T-cell (primary cell): Measurements from ENCODE around the gene CLEC12A. TPM values are rescaled to one million over a fixed set of nuclear protein-coding genes. Genes with fewer than 3 reads are reported as not detected.
"Not testable (repeated sequence)": the region's sequence is repeated elsewhere in the genome, so short reads cannot be mapped to it uniquely, and the experiment has no call there.

Experiments used
- ATAC-seq, 4 experiments: fragments of 200-7000 bp in 3 of 4; fragments of 150-1000 bp in 1 of 4; cut with Tn5 transposase; replicated peaks in 1 of 4; 1 replicate in 3 of 4; 2 replicates in 1 of 4; pipeline ENCODE4 v1.10.0; 2021; ENCODE audit warnings: moderate library complexity in 3 of 4, mild to moderate bottlenecking in 2 of 4, moderate number of reproducible peaks in 1 of 4
- CTCF ChIA-PET, 2 donors: fragments of 300-600 bp; sonication (Branson Sonifier 250); formaldehyde crosslinking; loops; one replicate each; lab custom pipeline; 2022; ENCODE audit warnings: antibody characterized with exemption in 2 of 2; lab: Charles Lee
- POLR2A ChIA-PET, 2 donors: fragments of 300-600 bp; sonication (Branson Sonifier 250); formaldehyde crosslinking; loops; one replicate each; lab custom pipeline; 2022; ENCODE audit warnings: antibody characterized with exemption in 2 of 2; lab: Charles Lee
- DNase-seq, 35 experiments: peaks; one replicate each; pipeline versions ENCODE4 v3.0.0 to v3.0.0-alpha.2; 2013 to 2023
- H3K27ac ChIP-seq: one replicate; pipeline ENCODE4 v1.5.1; 2013; ENCODE audit warnings: low read length
- H3K27me3 ChIP-seq, 2 experiments: replicated peaks in 1 of 2; 1 replicate in 1 of 2; 2 replicates in 1 of 2; pipeline versions ENCODE4 v1.6.1 to v1.7.0; 2013; ENCODE audit warnings: low read length in 1 of 2, mixed read lengths in 1 of 2; ENCODE audit not compliant: control insufficient read depth in 2 of 2, insufficient read depth in 2 of 2; ENCODE audit errors: extremely low read depth in 1 of 2
- H3K36me3 ChIP-seq, 2 donors: 1 replicate in 1 of 2; 2 replicates in 1 of 2; pipeline versions ENCODE4 v1.6.1 to v1.7.0; 2013; ENCODE audit warnings: low read length in 1 of 2; ENCODE audit not compliant: control insufficient read depth in 2 of 2, insufficient read depth in 1 of 2; ENCODE audit errors: extremely low read depth in 1 of 2
- H3K4me1 ChIP-seq, 2 experiments: 1 replicate in 1 of 2; 2 replicates in 1 of 2; pipeline versions ENCODE4 v1.6.1 to v1.7.0; 2013; ENCODE audit warnings: low read length in 2 of 2, mixed read lengths in 1 of 2; ENCODE audit not compliant: insufficient read depth in 2 of 2, control insufficient read depth in 1 of 2; ENCODE audit errors: extremely low read depth in 1 of 2
- H3K4me3 ChIP-seq, 2 donors: 1 replicate in 1 of 2; 2 replicates in 1 of 2; pipeline versions ENCODE4 v1.5.1 to v1.7.0; 2013; ENCODE audit warnings: mild to moderate bottlenecking in 2 of 2, low read length in 1 of 2, moderate library complexity in 1 of 2; ENCODE audit not compliant: control insufficient read depth in 1 of 2; ENCODE audit errors: extremely low read depth in 1 of 2
- H3K9me3 ChIP-seq: 2 replicates; pipeline ENCODE4 v1.7.0; 2013
- H3K27ac Mint-ChIP-seq, 2 donors: one replicate each; pipeline ENCODE4 v1.8.0; 2020 to 2021; ENCODE audit warnings: mild to moderate bottlenecking in 2 of 2, mixed read lengths in 2 of 2
- H3K27me3 Mint-ChIP-seq, 2 donors: one replicate each; pipeline ENCODE4 v1.8.0; 2021 to 2022; ENCODE audit warnings: mixed read lengths in 2 of 2
- H3K36me3 Mint-ChIP-seq: one replicate; pipeline ENCODE4 v1.8.0; 2021; ENCODE audit warnings: mixed read lengths
- H3K4me1 Mint-ChIP-seq, 3 donors: one replicate each; pipeline ENCODE4 v1.8.0; 2020 to 2022; ENCODE audit warnings: mixed read lengths in 3 of 3, mild to moderate bottlenecking in 1 of 3
- H3K4me3 Mint-ChIP-seq, 3 donors: one replicate each; pipeline ENCODE4 v1.8.0; 2020 to 2022; ENCODE audit warnings: mild to moderate bottlenecking in 3 of 3, mixed read lengths in 3 of 3, moderate library complexity in 3 of 3
- H3K9me3 Mint-ChIP-seq, 3 donors: one replicate each; pipeline ENCODE4 v1.8.0; 2020 to 2022; ENCODE audit warnings: mixed read lengths in 3 of 3
- WGBS: methylation state at CpG from one replicate; pipeline ENCODE4 v1.1.5; 2013; ENCODE audit warnings: missing lambda C conversion rate; ENCODE audit not compliant: insufficient coverage; 5-methylcytosine and 5-hydroxymethylcytosine counted together
- total RNA-seq, 35 experiments: library from RNA in 6 of 35; stranded (reverse) in 6 of 35; fragments of 120-200 nt in 1 of 35; gene quantifications; one replicate each; pipeline versions ENCODE4 v1.2.1 to v1.2.4 and lab custom pipeline; 2013 to 2026

The CLEC12A gene
- total RNA-seq, 5 donors from 2014 or later (not counting 1 experiment from before 2014, with no cell fraction given): 0.26 TPM; not detected in 4

DNA sequence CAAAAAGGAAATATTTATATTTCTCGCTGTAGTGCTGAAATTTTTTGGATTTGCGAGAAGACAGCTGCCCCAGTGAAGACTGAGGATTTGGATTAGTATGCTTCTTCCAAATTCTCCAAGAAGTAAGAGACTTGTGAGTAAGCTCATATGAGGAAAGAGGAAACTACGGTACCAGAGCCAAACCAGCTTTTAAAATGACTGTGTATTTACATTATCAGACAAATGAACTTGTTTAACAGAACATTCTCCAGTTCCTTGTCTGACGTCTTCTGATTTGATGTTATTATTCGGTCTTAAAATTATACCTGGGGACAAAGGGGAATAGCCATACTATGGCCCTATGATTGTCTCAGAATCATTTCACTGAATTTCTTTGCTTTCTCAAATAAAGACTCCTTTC is 47.2 kb downstream of the CLEC12A start:
- CTCF ChIA-PET: interaction anchor here in 1 of 2 donors (1.7 kb wide), 1 partner anchor 276 kb away, joined by 4 read pairs; no protein-coding TSS in a partner anchor
- Histone ChIP-seq H3K36me3 (no peaks in the 10 kb centered on the region), H3K4me1 (no peaks in the 10 kb centered on the region), H3K27ac (no peak overlapping the region), H3K27me3 (peaks cover 0 to 5% of the 10 kb centered on the region in 2 experiments), H3K9me3 (no peaks in the 10 kb centered on the region), H3K4me3 (no peak overlapping the region)
- WGBS: 100% methylated on average over 1 of the region's 5 CpGs
- Mint-ChIP-seq H3K9me3 (no peaks in the 10 kb centered on the region), H3K4me1 (no peaks in the 10 kb centered on the region), H3K27ac (no peak overlapping the region), H3K36me3 (no peaks in the 10 kb centered on the region), H3K4me3 (no peak overlapping the region), H3K27me3 (peaks cover 16 to 18% of the 10 kb centered on the region in 2 donors)
- POLR2A ChIA-PET: no interaction called here
- DNase-seq (no peak), ATAC-seq (no peak)

DNA sequence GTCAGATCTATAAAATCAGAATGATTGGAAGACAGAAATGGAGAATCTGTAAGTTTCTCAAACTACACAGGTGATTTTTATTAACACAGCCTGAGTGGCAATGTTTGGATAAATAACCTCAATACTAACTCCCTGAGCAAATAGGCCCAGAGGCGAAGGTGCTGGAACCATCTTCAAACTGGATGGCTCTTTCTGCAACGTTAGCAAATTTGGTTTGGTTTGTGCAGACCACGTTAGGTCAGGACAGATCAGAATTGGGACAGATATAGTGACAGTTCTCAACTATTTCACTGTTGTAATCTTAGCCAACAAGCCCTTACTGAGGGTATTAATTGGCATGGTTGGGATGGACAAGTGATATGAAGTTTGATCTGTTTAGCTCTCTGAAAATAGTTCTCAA is 50.1 kb downstream of the CLEC12A start:
- CTCF ChIA-PET: no interaction called here
- H3K9me3 ChIP-seq: no peaks in the 10 kb centered on the region
- no peaks in the 10 kb centered on the region for H3K4me1 Mint-ChIP-seq
- H3K4me1 ChIP-seq: no peaks in the 10 kb centered on the region
- no peak overlapping the region for H3K4me3 Mint-ChIP-seq
- DNase-seq (no peak), ATAC-seq (no peak)
- H3K36me3 ChIP-seq: no peaks in the 10 kb centered on the region
- no peak overlapping the region for H3K4me3 ChIP-seq
- WGBS: 45% methylated on average over 2 of the region's 3 CpGs
- no peak overlapping the region for H3K27ac Mint-ChIP-seq
- H3K36me3 Mint-ChIP-seq: no peaks in the 10 kb centered on the region
- POLR2A ChIA-PET: no interaction called here
- H3K27me3 Mint-ChIP-seq: peaks cover 4 to 5% of the 10 kb centered on the region in 2 donors
- H3K9me3 Mint-ChIP-seq: no peaks in the 10 kb centered on the region
- H3K27ac ChIP-seq: no peak overlapping the region
- H3K27me3 ChIP-seq: peaks cover 0 to 5% of the 10 kb centered on the region in 2 experiments

DNA sequence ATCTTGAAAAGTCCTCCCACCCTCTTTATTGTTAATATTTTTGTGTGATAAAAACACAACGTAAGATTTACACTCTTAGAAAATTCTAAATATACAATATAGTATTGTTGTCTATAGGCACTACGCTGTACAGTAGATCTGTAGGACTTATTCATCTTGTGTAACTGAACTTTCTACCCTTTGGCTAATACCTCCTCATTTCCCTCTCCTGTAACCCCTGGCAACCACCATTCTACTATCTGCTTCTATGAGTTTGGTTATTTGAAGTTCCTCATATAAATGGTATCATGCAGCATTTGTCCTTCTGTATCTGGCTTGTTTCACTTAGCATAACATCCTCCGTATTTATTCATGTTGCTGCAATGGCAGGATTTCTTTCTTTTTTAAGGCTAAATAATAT is 54.0 kb downstream of the CLEC12A start:
- Mint-ChIP-seq H3K27ac (no peak overlapping the region), H3K27me3 (peaks cover 4% of the 10 kb centered on the region in 2 donors), H3K36me3 (no peaks in the 10 kb centered on the region), H3K4me3 (no peak overlapping the region), H3K4me1 (no peaks in the 10 kb centered on the region), H3K9me3 (no peaks in the 10 kb centered on the region)
- Histone ChIP-seq H3K27me3 (peaks cover 0 to 5% of the 10 kb centered on the region in 2 experiments), H3K9me3 (no peaks in the 10 kb centered on the region), H3K27ac (no peak overlapping the region), H3K36me3 (no peaks in the 10 kb centered on the region), H3K4me1 (no peaks in the 10 kb centered on the region), H3K4me3 (no peak overlapping the region)
- WGBS: no CpG with 5 or more reads among the region's 3 CpGs
- POLR2A ChIA-PET: no interaction called here
- CTCF ChIA-PET: interaction anchor here in 1 of 2 donors (0.6 kb wide), 1 partner anchor 13 kb away, joined by 3 read pairs; no protein-coding TSS in a partner anchor
- ATAC-seq (no peak), DNase-seq (no peak)

DNA sequence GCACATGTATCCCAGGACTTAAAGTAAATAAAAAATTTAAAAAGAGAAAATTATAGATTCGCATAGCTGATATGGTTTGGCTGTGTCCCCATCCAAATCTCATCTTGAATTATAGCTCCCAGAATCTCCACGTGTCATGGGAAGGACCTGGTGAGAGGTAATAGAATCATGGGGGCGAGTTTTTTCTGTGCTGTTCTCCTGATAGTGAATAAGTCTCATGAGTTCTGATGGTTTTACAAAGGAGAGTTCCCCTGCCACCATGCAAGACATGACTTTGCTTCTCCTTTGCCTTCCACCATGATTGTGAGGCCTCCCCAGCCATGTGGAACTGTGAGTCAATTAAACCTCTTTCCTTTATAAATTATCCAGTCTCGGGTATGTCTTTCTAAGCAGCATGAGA is 55.5 kb downstream of the CLEC12A start:
- H3K4me1 Mint-ChIP-seq, H3K27ac Mint-ChIP-seq, POLR2A ChIA-PET, DNase-seq, H3K27me3 Mint-ChIP-seq, H3K4me1 ChIP-seq, H3K36me3 ChIP-seq, H3K27me3 ChIP-seq, H3K9me3 Mint-ChIP-seq, H3K9me3 ChIP-seq, CTCF ChIA-PET, ATAC-seq, H3K4me3 Mint-ChIP-seq, H3K4me3 ChIP-seq, H3K27ac ChIP-seq, H3K36me3 Mint-ChIP-seq: not testable (repeated sequence)
- WGBS: 100% methylated on average over 2 of the region's 4 CpGs

DNA sequence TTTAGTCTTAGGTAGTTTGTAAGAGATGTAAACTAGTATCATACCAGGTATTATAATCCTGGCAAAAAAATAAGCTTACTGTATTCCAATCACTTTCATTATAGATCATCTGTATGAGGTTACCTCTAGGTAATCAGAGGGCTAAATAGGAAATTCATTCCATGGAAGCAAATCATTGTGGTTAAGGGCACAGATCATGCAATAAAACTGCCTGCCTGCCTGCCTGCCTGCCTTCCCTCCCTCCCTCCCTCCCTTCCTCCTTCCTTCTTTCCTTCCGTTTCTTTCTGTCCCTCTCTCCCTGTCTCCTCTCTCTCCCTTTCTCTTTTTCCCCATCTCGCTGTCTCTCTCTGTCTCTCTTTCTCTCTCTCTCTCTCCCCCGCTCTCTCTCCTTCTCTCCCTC is 56.1 kb downstream of the CLEC12A start:
- Histone ChIP-seq H3K4me1 (no peaks in the 10 kb centered on the region), H3K27me3 (peaks cover 0 to 8% of the 10 kb centered on the region in 2 experiments), H3K27ac (no peak overlapping the region), H3K9me3 (no peaks in the 10 kb centered on the region), H3K4me3 (no peak overlapping the region), H3K36me3 (no peaks in the 10 kb centered on the region)
- no peak overlapping the region for H3K27ac Mint-ChIP-seq
- no peak for ATAC-seq
- POLR2A ChIA-PET: no interaction called here
- H3K36me3 Mint-ChIP-seq: no peaks in the 10 kb centered on the region
- CTCF ChIA-PET: interaction anchor here in 1 of 2 donors (0.8 kb wide), 1 partner anchor 200 kb away, joined by 3 read pairs; no protein-coding TSS in a partner anchor
- no peak overlapping the region for H3K4me3 Mint-ChIP-seq
- peaks cover 2 to 4% of the 10 kb centered on the region in 2 donors for H3K27me3 Mint-ChIP-seq
- DNase-seq: no peak
- H3K4me1 Mint-ChIP-seq: no peaks in the 10 kb centered on the region
- WGBS: 76% methylated on average over 3 of the region's 3 CpGs
- H3K9me3 Mint-ChIP-seq: no peaks in the 10 kb centered on the region

DNA sequence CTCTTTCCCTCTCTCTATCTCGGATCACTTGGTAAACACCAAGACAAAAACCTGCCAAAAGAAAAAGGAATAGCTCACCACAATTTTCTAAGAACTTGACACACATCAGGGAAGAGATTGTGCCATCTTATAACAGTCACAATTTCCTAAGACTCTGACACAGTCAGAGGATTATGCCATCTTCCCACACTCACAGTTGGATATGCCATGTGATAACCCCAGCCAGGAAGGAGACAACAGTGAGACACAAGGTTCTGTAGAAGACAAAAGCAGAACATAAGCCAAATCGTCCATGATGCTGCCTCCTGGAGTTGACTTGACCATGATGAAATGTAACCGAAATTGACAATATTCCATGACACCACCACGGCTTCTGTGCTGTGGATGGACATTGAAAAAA is 56.5 kb downstream of the CLEC12A start:
- Mint-ChIP-seq H3K4me3 (no peak overlapping the region), H3K27ac (no peak overlapping the region), H3K9me3 (no peaks in the 10 kb centered on the region), H3K4me1 (no peaks in the 10 kb centered on the region), H3K27me3 (peaks cover 0 to 4% of the 10 kb centered on the region in 2 donors), H3K36me3 (no peaks in the 10 kb centered on the region)
- Histone ChIP-seq H3K27me3 (peaks cover 0 to 7% of the 10 kb centered on the region in 2 experiments), H3K4me1 (no peaks in the 10 kb centered on the region), H3K9me3 (no peaks in the 10 kb centered on the region), H3K36me3 (no peaks in the 10 kb centered on the region), H3K27ac (no peak overlapping the region), H3K4me3 (no peak overlapping the region)
- WGBS: 54% methylated on average over 2 of the region's 4 CpGs
- ChIA-PET POLR2A (no interaction called here), CTCF (interaction anchor here in 1 of 2 donors (0.8 kb wide), 1 partner anchor 200 kb away, joined by 3 read pairs; no protein-coding TSS in a partner anchor)
- DNase-seq: no peak
- no peak for ATAC-seq

DNA sequence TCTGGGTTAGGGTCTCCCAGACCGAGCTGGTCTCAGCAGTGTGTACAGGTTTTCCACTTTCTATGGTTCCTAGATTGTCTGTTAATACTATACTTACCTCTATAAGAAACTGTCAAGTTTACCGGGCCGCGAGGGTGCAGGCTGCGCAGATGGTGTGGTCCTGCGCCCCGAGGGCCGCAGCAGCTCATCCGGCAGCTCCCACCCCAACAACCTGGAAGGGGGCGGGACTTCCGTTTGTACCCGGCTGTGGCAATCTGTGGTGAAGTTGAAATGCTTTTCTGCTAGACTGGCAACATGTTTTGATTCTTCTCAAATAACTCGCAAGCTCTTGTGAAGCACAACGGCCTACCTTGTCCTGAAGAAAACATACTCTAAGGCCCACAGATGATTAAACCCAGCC is 59.2 kb downstream of the CLEC12A start, which contains the start of gene CLEC9A:
TSS of gene CLEC9A (plus strand) at position 237 of the 400 bp plus-strand sequence. CDS start 22,006 bp downstream, outside the sequence.
- ATAC-seq: no peak
- Mint-ChIP-seq H3K27me3 (peaks cover 4% of the 10 kb centered on the region in 2 donors), H3K4me3 (no peak within 1 kb of the TSS), H3K36me3 (no peaks in the 10 kb centered on the region), H3K9me3 (no peaks in the 10 kb centered on the region), H3K4me1 (no peaks in the 10 kb centered on the region), H3K27ac (no peak within 1 kb of the TSS)
- H3K4me1 ChIP-seq: no peaks in the 10 kb centered on the region
- ChIA-PET POLR2A (no interaction called here), CTCF (no interaction called here)
- no peaks in the 10 kb centered on the region for H3K36me3 ChIP-seq
- no peak for DNase-seq
- no peak within 1 kb of the TSS for H3K4me3 ChIP-seq
- 97% methylated on average over 7 of the region's 14 CpGs for WGBS
- H3K27ac ChIP-seq: no peak within 1 kb of the TSS
- peaks cover 0 to 11% of the 10 kb centered on the region in 2 experiments for H3K27me3 ChIP-seq
- H3K9me3 ChIP-seq: no peaks in the 10 kb centered on the region
